HG02623 (cell line): ENCODE results near the gene UBA3.

ENCODE experiments used
- ATAC-seq: cut with Tn5 transposase; IDR thresholded peaks from one replicate; pipeline ENCODE4 v1.9.1; 2021; ENCODE audit warnings: moderate library complexity; ENCODE audit not compliant: unreplicated experiment

Gene UBA3

GRCh38 chr3:69013253-69014021 is 66.7 kb downstream of the UBA3 start, which contains the start of gene EOGT:
TSS of gene EOGT (minus strand) at chr3:69013684. CDS start at chr3:69009846, 3,838 bp downstream.
- ATAC-seq: peak; percentile 82

GRCh38 chr3:69012800-69013252 is 67.3 kb downstream of the UBA3 start:
- peak; percentile 36 for ATAC-seq

- ATAC-seq: no peak
These were observed 67.9 kb downstream of the UBA3 start for GRCh38 chr3:69012100-69012799.

GRCh38 chr3:69011096-69011730 is 69.0 kb downstream of the UBA3 start:
- ATAC-seq: no peak

GRCh38 chr3:69009559-69010410 is 70.4 kb downstream of the UBA3 start:
- ATAC-seq: no peak

- no peak for ATAC-seq
These were observed 71.2 kb downstream of the UBA3 start for GRCh38 chr3:69008980-69009379.

- no peak for ATAC-seq
These were observed 74.2 kb downstream of the UBA3 start for GRCh38 chr3:69005791-69006482.

- ATAC-seq: no peak
These were observed 74.9 kb downstream of the UBA3 start for GRCh38 chr3:69005071-69005790.
